ENCODE data around the gene FBXO42. TPM values are rescaled to one million over a fixed set of nuclear protein-coding genes. Genes with fewer than 3 reads are reported as not detected.
A peak's percentile ranks its signal among the peaks of the same experiment; 100 is the strongest.

The FBXO42 gene
- polyA plus RNA-seq (2013, experiment 1 of 2; ENCODE audit: insufficient read length): 17.9 TPM
- 17.9 TPM for polyA plus RNA-seq (2013, experiment 2 of 2; ENCODE audit: insufficient read length)

DNA sequence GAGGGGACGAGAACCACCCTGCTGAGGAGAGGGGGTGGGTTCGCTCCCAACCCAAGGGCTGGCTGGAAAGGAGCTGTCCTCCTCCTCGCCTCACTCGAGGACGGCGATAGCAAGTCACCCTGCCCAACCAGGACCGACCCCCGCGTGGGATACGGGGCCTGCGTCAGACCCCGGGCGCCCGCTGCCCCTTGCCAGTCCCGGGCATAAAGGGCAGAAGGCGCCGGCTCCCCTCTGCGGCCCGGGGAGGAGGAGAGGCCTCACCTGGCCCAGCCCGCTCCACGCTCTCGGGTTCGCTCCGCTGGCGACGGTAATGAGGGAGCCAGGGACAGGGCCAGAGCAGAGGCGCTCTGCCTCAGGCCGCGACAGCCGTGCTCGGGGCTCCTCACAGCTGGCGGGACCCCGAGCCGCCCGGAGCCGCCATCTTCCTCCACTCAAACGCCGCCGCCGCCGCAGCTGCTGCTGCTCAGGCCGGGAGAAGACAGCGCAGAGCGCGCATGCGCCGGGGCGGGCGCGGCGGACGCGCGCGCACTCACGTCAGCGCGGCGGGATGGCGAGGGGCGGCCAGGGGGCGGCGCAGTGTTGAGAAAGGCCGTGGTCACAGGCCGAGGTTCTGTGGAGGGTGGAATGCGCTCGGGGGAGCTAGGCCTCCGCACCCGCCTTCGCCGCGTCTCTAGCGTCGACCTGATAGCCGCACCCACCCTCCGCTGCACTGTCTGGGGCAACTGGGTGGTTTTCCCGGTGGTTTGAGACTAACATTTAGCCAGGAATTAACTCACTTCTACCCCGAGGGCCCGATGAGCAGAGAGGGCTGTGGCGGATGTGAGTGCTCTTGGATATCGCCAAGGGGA is at the start of gene FBXO42:
FBXO42 (minus strand) TSS at position 487 of the 848 bp plus-strand sequence. CDS start 37,062 bp downstream, outside the sequence.
- peak; percentile 94 for DNase-seq

GRCh38 chr1:16398371-16398953 is 46.2 kb upstream of the FBXO42 start:
- DNase-seq: no peak

DNA sequence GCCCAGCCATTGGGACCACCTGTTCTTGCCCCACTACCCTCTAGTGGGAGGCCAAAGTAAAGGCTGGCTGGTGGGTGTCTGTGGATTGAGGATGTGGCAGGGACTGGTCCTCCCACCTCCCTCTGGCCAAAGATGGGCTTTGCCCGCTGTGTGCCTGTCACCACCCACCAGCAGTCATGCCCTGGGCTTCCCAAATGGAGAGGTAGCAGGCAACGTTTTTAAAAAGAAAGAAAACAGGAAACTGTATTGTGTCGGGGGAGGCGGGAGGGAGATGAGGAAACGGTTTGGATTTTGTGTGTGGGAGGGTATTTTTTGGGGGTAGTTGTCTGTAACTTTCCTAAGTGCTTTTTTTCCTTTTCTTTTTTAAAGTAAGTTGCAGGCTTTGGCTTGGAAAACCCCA is 44.8 kb upstream of the FBXO42 start:
- no peak for DNase-seq

- DNase-seq: peak; percentile 63
Measured at GRCh38 chr1:16396591-16396990, 44.3 kb upstream of the FBXO42 start.

DNA sequence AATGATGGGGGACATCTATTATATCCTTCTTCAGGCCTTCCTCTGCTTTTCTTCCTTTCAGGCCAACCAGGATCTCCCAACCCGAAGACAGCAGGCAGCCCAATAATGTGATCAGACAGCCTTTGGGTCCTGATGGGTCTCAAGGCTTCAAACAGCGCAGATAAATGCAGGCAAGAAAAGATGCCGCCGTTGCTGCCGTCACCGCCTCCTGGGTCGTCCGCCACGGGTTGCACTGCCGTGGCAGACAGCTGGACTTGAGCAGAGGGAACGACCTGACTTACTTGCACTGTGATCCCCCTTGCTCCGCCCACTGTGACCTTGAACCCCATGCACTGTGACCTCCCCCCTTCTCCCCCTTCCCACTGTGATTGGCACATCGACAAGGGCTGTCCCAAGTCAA is 42.7 kb upstream of the FBXO42 start:
- DNase-seq: no peak

GRCh38 chr1:16393570-16394521 is 41.6 kb upstream of the FBXO42 start:
- DNase-seq: no peak

DNA sequence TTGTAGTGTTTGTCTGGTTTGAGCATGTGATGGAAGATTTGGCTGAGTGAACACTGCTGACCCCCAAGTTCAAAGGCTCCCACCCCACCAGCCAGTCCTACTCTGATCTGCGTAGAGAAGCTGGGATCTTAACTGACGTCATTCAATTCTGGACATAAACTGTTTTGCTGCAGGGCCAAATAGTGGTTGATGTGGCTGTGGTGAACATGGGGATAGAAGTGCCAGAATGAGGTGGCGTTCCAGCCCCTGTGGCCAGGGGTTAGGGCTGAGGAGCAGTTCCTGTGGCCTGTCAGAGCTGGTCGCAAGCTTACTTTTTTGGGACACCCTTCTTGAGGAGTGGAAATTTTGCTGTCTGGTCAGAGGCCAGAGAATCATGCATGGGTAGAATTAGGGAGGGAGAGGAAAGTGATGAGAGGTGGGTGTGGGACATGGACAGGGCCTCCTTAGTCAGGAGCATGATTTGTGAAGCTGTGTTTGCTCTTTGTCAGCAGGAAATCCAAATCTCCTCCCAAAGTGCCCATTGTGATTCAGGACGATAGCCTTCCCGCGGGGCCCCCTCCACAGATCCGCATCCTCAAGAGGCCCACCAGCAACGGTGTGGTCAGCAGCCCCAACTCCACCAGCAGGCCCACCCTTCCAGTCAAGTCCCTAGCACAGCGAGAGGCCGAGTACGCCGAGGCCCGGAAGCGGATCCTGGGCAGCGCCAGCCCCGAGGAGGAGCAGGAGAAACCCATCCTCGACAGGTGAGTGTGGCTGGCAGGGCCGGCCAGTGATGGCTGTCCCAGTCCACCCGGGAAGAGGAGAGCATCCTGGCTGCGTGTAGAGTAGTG is 40.7 kb upstream of the FBXO42 start:
- DNase-seq: no peak

GRCh38 chr1:16391411-16391810 is 39.1 kb upstream of the FBXO42 start:
- no peak for DNase-seq

DNA sequence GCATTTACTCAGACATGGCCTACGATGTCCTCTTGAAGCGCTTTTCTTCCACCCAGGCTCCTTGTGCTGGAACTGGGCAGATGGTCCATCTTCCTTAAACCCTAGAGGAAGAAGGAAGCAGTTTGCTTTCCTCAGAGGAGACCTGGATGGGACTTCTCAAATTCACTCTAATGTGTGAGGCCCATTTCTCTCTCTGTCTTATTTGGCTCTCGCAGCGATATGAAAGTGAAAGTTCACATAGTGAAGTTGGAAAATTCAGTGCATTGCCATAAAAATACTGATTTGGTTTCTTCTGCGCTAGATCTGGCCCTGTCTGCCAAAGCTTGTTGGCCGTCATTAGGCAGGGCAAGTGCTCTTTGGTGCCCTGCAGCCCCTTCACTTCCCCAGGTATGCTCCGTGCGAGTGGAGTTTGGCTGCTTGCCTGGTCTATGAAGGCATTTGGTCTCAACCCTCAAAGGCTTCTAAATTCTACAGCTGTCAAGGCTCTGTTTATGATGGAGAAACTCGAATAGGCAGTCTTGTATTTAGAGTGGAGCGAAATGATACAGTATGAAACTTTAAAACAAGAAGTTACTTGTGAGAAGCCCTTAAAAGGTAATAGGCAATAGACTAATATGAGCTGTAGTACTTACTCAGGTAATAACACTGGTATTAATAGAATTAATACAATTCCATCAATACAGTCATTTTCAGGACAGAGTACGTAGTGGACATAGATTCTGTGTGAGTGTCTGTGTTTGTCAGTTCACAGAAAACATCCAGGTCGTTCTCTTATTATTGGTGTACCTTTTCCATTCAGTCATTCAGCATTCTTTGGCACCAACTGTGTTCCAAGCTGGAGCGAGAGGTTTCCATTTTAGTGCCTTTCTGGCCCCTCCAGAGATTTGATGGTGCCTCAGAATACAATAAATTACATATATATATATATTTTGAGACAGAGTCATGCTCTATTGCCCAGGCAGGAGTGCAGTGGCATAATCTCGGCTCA is 35.2 kb upstream of the FBXO42 start:
- DNase-seq: no peak

DNA sequence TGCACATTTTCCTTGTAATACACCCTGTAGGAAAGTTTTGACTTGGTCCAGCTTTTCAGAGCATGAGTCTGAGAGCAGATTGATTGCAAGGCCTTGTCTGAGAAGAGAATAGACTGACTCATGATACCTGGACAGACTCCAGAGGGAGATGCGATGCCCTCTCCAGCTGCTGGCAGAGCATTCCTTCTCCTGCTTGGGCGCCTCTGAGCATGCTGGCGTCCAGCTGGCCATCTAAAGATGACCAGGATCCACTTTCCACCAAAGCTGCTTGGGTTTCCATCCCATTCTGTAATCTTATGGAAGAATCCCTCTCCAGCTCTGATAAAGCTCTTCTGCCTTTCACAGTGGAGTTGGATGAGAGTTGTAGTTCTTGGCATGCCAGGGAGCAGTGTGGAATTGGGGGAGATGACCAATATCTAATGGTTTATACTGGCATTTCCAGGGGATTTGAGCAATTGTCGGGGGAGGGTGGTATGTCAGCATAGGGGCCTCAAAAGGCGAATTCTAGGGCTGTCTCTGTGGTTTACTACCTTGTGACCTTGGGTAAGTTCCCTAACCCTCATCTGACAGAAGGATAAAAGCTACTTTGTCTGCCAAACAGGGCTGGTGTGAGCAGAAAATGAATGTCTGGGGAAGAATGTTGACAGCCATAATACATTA is 34.3 kb upstream of the FBXO42 start:
- peak; percentile 64 for DNase-seq

DNA sequence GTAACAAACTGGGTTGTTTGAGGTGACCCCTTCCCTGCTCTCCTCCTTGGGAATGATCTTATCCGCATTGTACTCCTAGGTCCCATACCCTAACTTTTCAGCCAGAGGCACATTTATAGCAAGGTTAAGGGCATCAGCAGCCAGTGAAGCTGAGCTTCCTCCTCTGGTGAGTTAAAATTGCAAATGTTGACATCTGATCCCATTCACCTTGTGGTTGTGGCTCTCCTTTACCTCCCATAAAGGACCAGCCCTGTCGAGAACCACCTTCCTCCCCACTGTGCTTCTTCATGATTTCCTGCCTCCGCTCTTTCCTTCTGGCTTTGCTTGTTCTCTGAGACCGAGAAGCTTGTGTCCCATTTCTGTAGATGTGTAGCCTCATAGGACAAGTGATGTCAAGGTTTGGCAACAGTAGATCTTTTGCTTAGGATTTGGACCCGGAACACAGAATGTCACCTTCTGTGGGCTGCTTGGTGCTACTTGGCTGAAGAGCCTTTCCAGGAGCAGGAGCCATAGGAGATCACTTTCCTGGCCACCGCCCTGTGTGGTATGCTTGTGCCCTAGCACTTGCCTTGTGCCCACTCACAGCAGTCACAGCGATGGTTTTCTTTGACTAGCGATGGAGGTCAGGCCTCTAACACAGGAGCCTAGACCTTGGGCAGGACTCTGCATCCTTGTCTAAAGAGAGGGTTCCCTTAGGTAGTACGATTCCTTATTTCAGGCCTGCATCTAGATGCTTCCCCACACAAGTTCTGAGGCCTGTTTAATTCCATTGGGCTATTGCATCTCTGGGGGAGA is 33.6 kb upstream of the FBXO42 start:
- DNase-seq: no peak

GRCh38 chr1:16383888-16384287 is 31.6 kb upstream of the FBXO42 start:
- no peak for DNase-seq

DNA sequence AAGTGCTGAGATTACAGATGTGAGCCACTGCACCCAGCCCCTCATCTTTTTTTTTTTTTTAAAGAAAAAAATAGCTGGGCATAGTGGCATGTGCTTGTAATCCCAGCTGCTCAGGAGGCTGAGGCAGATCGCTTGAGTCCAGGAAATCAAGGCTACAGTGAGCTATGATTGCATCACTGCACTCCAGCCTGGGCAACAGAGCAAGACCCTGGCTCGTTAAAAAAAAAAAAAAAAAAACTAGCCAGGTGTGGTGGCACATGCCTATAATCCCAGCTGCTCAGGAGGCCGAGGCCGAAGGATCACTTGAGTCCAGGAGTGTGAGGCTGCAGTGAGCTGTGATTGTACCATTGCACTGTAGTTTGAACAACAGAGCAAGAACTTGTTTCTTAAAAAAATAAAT is 28.6 kb upstream of the FBXO42 start:
- DNase-seq: no peak

DNA sequence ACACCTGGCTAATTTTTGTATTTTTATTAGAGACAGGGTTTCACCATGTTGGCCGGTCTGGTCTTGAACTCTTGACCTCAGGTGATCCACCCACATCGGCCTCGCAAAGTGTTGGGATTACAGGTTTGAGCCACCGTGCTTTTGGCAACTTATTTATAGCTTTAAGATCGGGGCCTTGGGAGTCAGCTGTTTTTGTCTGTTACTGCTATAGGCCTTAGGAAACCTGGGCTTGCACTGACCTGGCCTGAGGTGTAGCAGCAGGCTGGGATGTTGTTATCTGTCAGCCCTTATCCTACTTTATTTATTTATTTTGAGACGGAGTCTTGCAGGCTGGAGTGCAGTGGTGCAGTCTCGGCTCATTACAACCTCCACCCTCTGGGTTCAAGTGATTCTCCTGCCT is 26.2 kb upstream of the FBXO42 start:
- no peak for DNase-seq

DNA sequence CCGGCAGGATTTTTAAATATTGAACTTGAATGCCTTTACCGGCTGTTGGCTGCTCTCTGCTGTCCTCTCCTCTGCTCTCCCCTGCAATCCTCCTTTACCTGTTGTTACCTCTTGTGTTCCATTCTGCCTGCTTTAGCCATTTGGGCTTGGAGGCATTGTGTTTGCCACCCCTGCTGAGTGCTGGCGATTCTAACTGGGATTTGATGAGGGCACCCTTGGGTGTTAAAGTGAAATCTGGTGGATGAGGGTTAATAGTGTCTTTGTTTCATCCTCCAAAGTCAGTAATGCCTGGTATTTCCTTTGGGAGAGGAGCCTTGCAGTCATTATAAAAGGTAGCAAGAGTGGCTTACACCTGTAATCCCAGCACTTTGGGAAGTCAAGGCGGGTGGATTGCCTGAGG is 24.7 kb upstream of the FBXO42 start:
- no peak for DNase-seq

DNA sequence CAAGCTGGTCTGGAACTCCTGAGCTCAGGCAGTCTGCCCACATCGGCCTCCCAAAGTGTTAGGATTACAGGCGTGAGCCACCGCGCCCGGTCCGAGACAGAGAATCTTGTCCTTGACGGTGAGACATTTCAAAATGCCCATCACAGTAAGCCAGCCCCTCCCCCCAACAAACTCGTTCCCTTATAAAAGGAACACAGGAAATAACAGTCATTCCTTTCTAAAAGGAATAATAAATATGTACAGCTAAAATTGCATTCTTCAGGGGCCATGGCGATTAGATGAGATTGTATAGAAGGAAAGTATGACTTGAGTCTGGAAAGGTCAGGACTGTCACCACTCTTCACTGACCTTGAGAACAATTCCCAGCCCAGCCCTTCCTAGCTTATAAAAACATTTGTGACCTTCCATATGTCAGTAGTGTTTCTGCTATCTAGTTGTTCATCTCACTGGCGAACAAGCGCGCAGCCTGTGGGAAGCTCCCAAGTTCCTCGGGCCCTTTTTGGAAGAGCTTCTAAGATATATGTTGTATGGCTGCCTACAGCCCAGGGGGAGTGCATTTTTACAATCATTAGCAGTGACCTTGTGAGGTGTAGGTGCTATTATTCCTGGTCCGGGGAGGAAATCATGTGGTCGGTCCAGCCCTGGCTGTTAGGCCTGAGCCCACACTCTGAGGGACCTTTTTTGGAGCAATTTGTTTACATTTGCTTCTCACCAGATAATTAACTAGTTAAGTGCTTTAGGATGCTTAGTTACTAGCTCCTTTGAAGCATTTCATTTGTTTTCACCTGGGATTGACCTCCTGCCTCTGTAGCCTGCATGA is 23.5 kb upstream of the FBXO42 start:
- DNase-seq: peak; percentile 85

DNA sequence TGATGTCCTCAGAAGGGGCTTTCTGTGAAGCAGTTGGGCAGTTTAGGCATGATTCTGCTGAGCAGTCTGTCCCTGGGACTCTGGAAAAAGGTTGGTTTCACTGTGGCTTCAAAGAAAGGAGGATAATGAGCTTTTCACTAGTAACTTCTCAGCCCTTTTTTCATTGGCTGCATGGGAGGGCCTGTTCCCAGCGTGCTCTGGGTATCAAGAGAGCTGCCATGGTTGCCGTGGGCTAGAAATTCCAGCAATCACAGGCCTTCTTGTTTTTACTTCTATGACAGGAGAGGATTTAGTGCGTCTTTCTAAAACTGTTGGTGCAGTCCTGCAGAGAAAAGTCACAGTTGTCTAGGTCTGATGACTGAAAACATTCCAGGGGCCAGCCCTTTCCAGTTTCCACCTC is 22.0 kb upstream of the FBXO42 start:
- no peak for DNase-seq

Data from fibroblast of skin of scalp (primary cell).